GM12872 (cell line): ENCODE data around the gene PNMT.

Experiments
- TF ChIP-seq, protein P1 (sequence below): IDR thresholded peaks from 3 replicates; pipeline ENCODE4 v1.5.1; 2011; ENCODE audit warnings: low read depth, mild to moderate bottlenecking, low read length, moderate library complexity; ENCODE audit not compliant: insufficient read depth

Gene PNMT

DNA sequence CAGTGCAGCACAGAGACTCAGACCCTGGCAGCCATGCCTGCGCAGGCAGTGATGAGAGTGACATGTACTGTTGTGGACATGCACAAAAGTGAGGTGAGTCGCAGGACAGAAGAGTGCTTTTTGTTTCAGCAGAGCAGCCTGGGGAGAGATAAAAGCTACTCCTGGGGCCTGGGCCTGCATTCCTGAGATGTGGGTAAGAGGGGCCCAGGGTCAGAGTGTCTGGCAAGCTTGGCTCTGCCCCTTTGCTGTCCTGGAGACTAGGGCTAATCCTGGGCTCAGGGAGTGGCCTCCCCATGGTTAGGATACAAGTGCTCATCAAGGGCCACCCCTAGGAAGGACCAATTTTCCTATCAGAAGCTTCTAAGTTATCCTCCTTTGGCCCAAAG lies 26.8 kb downstream of the PNMT start:
- TF ChIP-seq, protein P1, sequence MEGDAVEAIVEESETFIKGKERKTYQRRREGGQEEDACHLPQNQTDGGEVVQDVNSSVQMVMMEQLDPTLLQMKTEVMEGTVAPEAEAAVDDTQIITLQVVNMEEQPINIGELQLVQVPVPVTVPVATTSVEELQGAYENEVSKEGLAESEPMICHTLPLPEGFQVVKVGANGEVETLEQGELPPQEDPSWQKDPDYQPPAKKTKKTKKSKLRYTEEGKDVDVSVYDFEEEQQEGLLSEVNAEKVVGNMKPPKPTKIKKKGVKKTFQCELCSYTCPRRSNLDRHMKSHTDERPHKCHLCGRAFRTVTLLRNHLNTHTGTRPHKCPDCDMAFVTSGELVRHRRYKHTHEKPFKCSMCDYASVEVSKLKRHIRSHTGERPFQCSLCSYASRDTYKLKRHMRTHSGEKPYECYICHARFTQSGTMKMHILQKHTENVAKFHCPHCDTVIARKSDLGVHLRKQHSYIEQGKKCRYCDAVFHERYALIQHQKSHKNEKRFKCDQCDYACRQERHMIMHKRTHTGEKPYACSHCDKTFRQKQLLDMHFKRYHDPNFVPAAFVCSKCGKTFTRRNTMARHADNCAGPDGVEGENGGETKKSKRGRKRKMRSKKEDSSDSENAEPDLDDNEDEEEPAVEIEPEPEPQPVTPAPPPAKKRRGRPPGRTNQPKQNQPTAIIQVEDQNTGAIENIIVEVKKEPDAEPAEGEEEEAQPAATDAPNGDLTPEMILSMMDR, result no peak

DNA sequence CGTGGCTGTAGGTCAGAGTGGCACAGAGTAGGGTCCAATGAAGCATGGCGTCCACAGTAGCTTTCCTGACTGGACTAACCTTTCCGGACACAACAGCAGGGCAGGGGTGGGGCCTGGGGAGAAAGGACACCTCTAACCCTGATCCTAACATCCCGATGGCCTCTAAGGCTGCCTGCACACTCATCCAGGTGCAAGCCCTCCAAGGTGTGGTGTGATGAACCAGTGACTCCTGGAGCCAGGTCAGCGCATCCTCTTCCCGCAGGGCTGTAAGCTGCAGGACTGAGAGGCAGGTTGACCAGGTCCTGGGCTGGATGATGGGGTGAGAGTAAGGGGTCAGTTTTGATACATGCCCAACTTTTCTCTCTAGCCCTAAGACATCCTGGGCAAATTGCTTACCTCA lies 28.5 kb downstream of the PNMT start:
- TF ChIP-seq, protein P1, result no peak

DNA sequence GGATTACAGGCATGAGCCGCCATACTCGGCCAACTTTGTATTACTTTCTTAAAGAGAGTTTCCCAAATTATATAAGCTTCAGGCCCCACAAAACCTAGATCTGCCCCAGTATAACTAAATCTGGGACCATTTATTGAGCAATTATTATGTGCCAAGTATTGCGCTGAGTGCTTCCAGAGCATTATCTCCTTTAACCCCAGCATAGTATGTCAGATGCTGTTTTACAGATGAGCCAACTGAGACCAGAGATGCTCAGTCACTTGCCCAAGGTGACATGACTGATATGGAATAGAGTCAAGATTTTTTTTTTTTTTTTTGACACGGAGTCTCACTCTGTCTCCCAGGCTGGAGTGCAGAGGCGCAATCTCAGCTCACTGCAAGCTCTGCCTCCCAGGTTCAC lies 29.7 kb downstream of the PNMT start:
- TF ChIP-seq, protein P1, result no peak

DNA sequence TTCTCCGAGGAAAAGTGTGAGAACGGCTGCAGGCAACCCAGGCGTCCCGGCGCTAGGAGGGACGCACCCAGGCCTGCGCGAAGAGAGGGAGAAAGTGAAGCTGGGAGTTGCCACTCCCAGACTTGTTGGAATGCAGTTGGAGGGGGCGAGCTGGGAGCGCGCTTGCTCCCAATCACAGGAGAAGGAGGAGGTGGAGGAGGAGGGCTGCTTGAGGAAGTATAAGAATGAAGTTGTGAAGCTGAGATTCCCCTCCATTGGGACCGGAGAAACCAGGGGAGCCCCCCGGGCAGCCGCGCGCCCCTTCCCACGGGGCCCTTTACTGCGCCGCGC lies 31.5 kb downstream of the PNMT start, which contains the start of gene ERBB2:
Gene ERBB2, plus strand, starts transcription at position 247 of the 330 bp plus-strand sequence. CDS start 175 bp downstream, outside the sequence.
- TF ChIP-seq, protein P1, result no peak

DNA sequence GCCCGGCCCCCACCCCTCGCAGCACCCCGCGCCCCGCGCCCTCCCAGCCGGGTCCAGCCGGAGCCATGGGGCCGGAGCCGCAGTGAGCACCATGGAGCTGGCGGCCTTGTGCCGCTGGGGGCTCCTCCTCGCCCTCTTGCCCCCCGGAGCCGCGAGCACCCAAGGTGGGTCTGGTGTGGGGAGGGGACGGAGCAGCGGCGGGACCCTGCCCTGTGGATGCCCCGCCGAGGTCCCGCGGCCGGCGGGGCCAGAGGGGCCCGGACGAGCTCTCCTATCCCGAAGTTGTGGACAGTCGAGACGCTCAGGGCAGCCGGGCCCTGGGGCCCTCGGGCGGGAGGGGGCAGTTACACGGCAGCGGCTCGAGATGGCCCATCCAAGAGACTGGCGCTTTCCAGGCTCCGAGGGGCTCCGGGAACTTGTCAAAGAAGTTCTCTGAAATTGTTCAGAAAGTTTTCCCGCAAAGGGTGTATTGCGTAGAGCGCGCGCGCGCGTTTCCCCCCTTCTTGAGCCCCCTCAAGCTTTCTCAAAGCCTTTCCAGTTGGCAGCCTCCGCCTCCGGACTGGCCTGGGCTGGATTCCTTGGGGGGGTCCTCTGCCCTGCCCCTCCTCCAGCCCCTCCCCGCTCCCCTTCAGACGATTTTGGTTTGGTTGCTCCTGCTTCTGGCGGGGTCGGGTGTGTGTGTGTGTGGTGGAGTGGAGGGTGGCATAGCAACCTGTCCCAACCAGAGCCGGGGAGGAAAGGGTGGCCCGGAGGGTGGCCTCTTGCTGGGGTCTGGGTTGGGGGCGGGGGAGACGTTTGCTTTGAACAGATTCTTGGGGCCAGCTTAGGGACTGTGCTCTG lies 32.1 kb downstream of the PNMT start:
- TF ChIP-seq, protein P1, result no peak

DNA sequence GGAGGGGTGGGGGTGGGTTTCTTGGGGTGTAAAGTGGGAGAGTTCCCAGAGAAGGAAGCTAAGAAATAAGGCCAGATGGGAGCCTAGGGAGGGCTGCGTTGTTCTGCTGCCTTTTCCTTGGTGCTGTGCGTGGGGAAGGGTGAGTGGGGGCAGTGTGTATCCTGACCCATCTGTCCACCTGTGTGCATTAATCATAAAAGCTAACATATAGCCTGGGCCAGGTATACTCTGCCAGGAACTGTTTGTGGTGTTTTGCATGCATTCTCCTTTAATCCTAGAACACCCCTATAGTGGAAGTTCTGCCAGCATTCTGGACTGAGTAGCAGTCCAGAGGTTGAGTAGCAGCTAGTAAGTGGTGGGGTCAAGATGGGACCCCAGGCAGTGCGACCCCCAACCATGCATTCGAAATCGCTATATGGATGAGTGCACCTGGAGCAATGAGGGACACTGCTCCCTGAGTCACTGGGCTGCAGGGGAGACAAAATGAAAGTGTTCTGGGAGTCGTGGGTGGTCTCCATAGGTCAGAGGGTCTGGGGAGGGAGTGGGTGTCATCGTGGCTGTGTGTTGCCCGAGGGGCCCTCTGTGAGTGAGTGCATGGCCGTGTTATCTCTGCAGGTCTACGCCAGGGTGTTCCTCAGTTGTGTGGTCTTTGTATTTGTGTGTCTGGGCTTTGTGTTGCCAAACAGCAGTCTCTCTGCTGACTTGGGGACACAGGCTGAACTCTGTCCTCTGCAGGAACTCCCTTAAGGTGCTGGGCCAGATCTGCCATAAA lies 32.9 kb downstream of the PNMT start:
- TF ChIP-seq, protein P1, result no peak

DNA sequence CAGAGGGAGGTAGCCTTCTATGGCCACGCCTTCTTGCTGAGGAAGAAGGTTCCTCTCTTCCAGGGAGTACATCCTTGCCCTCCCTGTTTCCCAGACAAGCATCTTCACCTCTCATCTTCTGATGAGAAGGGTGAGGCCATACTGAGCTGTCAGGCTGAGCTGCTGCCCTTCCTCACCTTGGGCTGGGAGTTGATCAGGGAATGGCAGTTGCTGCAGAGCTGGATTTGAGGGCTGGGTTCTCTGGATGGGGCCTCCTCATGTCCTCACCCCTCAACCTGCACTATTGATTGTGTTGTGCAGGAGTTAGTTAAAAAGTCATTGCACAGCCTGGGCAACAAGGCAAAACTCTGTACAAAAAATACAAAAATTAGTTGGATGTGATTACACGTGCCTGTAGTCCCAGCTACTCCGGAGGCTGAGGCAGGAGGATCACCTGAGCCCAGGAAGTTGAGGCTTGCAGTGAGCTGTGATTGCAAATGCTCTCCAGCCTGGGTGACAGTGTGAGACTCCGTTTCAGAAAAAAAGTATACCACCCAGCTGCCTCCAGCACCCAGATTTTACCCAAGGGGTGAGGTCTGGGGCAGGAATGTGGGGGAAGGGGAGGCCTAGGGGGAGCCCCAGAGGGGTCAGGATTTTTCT lies 33.6 kb downstream of the PNMT start:
- TF ChIP-seq, protein P1, result no peak
